Dedifferentiated amniotic fluid mesenchymal stem cell (primary cell): ENCODE measurements around the gene KRTAP12-2.

ENCODE experiments used
- DNase-seq: peaks from one replicate; pipeline ENCODE4 v3.0.0-alpha.2; 2016; ENCODE audit errors: extremely low spot score

The KRTAP12-2 gene

DNA sequence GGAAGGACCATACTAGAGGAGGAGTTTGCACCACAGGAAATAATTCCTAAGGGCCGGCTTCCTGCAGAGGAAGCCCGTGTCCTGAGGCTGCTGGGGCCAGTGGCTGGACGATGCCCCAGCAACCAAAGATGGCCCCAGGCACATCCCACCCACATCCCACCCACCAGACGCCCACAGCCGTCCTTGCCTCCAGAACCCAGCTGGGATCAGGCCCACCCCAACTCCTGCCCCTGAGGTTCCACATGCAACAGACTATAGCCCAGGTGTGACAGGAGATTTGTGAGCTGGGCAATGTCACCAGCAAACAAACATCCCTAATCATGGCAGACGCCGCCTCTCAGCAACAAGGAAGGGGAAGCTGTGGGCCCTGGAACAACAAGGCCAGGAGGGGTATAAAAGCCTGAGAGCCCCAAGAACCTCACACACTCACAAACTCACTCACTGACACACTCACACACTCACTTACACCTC lies 40.0 kb downstream of the KRTAP12-2 start, which contains the start of gene KRTAP10-9:
Gene KRTAP10-9 (plus strand): TSS at position 421 of the 471 bp plus-strand sequence. CDS start 79 bp downstream, outside the sequence.
- DNase-seq = no peak

GRCh38 chr21:44626262-44626661 lies 40.5 kb downstream of the KRTAP12-2 start:
- DNase-seq = no peak

GRCh38 chr21:44625756-44626155 lies 41.0 kb downstream of the KRTAP12-2 start:
- no peak for DNase-seq

GRCh38 chr21:44623575-44623974 lies 43.2 kb downstream of the KRTAP12-2 start:
- DNase-seq = no peak

DNA sequence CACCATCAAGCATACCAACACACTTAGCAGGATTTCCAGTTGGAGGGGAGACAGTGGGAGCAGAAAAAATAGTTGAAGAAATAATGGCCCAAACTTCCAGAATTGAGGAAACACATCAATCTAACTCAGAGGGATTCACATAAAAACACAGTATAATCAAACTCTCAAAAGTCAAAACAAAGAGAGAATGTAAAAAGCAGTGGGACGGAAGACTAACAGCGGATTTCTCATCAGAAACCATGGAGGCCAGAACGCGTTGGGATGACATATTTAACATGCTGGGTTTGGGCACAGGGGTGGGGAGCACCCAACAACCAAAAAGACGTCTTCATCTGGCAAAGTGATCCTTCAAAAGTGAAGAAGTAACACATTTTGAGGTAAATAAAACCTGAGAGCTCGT lies 46.8 kb downstream of the KRTAP12-2 start:
- DNase-seq = no peak

DNA sequence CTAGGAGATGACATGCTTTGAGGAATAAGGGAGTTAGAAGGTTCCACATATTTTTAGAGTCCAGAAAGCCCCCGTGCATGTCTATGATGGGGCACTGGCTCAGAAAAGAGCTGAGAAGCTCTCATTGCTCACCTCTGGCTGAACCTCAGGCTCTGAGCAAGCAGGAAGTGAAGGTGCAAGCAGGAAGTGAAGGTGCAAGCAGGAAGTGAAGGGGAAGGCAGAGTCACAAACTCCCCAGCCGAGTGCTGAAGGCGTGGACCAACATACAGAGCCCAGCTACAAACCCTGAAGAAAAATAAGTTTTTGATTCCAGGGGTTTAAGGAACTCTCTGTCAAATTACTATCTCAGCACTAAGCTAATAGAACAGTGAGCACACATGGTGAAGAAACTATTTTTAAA lies 47.8 kb downstream of the KRTAP12-2 start:
- no peak for DNase-seq

DNA sequence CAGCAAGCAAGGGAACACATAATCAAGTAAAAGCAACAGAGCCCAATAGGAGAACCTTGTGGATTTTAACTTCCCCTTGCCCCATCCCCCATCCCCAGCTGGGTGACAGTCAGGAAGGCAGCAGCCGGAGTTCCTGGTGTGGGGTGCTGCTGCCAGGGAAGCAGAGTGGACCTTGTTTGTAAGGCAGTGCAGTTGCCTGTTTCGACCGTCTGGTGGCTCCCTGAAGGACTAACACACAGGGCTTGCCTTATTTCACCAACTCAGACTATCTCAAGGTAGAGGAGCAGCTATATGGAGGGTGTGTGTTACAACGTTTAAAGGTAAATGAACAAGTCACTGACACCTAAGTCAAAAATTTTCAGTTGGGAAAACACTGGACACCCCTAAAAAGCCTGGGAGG lies 48.2 kb downstream of the KRTAP12-2 start:
- no peak for DNase-seq

- no peak for DNase-seq
Measured at GRCh38 chr21:44617071-44617501, 49.6 kb downstream of the KRTAP12-2 start.

GRCh38 chr21:44616591-44616926 lies 50.2 kb downstream of the KRTAP12-2 start:
- no peak for DNase-seq
